HL-60 (cell line): ENCODE measurements around the gene FBXO27.
"Not testable (repeated sequence)": the region's sequence is repeated elsewhere in the genome, so short reads cannot be mapped to it uniquely, and the experiment has no call there.

Experiments
- CTCF ChIP-seq: IDR thresholded peaks from one replicate; pipeline ENCODE4 v1.5.1; 2011; ENCODE audit warnings: low read length, control low read depth, inconsistent platforms; ENCODE audit not compliant: insufficient read depth
- GABPA ChIP-seq: IDR thresholded peaks from 2 replicates; pipeline ENCODE4 v1.6.1; 2012; ENCODE audit warnings: low read depth
- REST ChIP-seq: IDR thresholded peaks from 2 replicates; pipeline ENCODE4 v1.6.1; 2012; ENCODE audit warnings: low read depth; ENCODE audit not compliant: insufficient replicate concordance

- TF ChIP-seq CTCF, REST, GABPA: not testable (repeated sequence)
These were observed 34.8 kb downstream of the FBXO27 start for GRCh38 chr19:38997576-38997975.
